HCEC 1CT (cell line): ENCODE results near the gene DOP1A.

Experiments used
- DNase-seq: peaks from one replicate; pipeline ENCODE4 v3.0.0-alpha.2; 2017

The DOP1A gene, protein sequence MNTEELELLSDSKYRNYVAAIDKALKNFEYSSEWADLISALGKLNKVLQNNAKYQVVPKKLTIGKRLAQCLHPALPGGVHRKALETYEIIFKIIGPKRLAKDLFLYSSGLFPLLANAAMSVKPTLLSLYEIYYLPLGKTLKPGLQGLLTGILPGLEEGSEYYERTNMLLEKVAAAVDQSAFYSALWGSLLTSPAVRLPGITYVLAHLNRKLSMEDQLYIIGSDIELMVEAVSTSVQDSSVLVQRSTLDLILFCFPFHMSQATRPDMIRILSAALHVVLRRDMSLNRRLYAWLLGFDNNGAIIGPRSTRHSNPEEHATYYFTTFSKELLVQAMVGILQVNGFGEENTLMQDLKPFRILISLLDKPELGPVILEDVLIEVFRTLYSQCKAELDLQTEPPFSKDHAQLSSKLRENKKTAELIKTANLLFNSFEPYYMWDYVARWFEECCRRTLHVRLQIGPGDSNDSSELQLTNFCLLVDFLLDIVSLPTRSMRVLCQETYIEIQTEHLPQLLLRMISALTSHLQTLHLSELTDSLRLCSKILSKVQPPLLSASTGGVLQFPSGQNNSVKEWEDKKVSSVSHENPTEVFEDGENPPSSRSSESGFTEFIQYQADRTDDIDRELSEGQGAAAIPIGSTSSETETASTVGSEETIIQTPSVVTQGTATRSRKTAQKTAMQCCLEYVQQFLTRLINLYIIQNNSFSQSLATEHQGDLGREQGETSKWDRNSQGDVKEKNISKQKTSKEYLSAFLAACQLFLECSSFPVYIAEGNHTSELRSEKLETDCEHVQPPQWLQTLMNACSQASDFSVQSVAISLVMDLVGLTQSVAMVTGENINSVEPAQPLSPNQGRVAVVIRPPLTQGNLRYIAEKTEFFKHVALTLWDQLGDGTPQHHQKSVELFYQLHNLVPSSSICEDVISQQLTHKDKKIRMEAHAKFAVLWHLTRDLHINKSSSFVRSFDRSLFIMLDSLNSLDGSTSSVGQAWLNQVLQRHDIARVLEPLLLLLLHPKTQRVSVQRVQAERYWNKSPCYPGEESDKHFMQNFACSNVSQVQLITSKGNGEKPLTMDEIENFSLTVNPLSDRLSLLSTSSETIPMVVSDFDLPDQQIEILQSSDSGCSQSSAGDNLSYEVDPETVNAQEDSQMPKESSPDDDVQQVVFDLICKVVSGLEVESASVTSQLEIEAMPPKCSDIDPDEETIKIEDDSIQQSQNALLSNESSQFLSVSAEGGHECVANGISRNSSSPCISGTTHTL (N-terminal part only)

GRCh38 chr6:83067448-83068439 lies at the start of gene DOP1A:
TSS of gene DOP1A (plus strand) at chr6:83067671. CDS start at chr6:83096978, 29,307 bp downstream.
- peak; percentile 95 for DNase-seq

DNA sequence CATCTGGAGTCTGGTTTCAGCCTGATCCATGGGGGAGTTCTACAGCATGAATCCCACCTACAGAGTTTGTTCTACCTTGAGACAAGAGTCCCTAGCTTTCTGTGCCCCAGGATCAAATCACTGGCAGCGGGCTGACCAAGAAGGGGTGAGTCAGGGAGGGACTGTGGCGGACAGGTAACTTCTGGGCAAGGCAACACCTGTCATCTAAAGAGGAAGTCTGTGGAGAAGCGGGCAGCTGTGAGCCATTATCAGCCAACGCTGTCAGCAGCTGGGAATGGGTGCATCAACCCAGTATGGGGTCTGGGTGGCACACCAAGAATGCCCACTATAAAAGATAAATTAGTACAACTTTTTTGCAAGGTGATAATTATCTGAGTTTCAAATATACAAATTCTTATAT lies 47.7 kb upstream of the DOP1A start:
- DNase-seq, result no peak

GRCh38 chr6:83031689-83032088 lies 35.8 kb upstream of the DOP1A start:
- no peak for DNase-seq

- DNase-seq, result no peak
These were observed 29.2 kb upstream of the DOP1A start for GRCh38 chr6:83038246-83038645.

- DNase-seq, result no peak
These were observed 24.9 kb upstream of the DOP1A start for GRCh38 chr6:83042467-83043053.

DNA sequence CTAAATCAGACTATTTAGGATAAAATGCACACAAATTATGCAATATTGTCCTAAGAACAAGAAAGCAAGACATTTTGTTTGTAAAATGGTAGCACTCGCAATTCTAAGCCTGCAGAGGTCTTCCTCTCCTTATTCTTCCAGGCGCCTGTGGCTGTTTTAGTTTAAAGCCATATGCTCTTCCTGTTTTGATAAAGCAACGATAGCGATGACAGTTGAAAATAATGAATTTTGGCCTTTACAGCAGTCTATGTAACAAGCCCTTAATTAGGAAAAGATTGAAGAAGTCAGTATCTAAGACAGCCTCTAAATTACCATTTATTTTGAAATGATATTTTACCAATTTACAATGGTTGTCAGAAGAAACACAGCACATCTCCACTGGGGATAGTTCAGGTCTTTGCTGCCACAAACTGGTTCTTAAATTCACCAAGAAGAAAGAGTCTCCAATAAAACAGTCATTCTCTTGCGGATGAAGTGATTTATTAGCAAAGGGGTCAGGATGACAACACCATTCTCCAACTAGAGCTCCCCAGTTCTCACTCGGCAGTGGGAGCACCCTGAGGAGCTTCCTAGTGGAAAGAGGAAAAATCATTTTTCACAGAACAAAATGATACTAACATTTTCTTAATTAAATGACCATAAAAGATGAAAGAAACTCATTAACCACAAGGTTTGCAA lies 23.2 kb upstream of the DOP1A start:
- no peak for DNase-seq

GRCh38 chr6:83047065-83047754 lies 20.3 kb upstream of the DOP1A start:
- no peak for DNase-seq

DNA sequence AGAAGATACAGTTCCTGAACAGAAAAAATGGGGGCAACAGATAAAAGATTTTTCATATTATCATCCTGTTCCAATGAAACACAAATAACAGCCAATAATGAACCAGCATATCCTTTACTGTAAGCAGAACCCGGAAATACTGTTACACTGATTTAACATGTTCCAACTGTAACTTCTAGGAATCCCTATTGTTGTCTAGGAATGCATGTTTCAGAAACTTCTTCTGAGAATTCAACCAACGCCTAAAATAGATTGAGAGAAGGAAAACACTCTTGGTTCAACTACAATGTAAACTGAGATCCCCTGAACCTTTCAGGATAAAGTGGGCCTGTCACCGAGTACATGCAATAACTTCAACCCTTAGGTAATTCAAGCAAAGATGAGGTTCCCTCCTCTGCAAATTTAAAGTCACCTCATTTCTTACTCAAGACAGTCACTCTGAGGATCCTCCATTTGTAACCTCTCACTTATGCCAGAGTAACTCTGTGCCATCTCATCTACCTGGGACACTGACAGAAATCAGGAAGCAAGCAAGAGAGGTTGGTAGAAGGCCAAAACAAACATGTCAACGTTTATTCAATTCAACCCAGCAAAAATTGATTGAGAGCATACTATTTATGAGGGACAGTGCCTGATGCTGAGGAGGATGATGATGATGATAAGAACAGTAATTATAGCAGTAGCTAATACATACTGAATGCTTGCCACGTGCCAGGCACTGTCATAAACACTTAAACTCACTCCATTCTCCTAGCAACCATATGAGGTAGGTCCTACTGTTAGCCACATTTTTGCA lies 15.9 kb upstream of the DOP1A start:
- no peak for DNase-seq

DNA sequence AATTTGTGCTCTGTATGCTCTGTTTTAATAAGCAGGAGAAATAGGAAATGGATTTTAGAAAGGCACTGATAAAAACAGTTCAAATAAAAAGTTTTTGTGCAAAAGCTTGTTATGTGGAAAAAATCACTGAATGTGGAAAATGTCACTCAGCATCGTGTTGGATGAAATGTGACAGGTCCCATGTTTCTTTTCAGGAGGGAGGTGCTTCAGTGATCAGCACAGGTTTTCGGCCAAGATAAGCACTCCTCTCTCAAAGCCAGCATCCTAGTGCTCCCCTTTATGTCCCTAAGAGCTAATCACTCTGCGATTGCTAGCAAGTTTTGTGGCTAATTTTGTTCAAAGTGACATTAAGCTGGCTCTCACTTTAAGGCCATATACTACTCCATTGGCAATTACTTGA lies 13.8 kb upstream of the DOP1A start:
- DNase-seq, result no peak

DNA sequence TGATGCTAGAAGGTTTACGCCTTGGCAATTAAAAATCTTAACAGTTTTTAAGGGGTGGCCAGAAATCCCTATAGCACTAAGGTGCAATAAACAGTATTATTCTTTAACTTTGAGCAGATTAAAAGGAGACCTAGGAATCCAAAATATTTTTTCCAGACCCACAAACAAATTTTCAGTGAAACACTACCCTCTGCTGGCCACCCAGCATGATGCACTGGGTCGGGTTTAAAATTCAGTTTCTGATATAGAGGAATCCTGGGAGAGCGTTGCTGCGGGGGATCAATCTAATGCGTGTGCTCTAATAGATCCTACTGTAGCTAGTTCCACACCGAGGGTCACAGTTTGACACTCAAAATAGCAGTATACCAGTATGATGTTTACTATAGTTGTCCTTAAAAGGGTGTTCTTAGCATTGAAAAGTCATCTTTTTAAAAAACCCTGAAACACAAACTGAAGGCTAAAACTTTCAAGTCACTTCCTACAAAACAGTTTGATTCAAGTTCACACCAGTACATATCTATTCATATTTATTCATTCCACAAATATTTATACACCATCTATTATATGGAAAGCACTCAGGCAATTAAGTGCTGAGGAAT lies 12.0 kb upstream of the DOP1A start:
- peak; percentile 43 for DNase-seq

DNA sequence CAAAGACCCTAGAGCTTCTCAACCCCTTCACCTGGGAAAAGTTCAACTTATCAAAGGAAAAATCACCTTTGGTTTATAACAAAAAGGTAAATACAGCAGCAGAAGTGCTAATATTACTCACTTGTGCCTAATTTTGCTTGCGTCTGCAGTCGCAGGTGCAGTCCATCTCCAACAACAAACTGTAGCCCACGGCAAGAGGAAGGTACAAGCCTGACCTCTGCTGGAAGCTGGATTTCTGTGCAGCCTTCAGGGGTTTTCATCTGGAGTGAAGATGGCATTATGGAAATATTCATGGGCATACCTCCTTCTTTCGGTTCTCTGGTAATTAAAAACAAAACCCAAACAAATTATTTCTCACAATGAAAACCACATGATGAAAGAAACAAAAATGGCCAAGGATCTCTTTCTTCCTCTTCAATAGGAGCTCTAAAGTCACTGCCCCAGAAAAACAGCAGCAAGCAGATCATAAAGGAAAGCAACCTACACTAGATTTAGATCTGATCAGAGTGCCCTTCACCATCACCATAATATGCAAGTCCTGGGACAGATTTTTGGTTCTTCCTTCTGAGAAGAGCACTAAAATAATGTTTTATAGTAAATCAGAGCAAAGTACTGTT lies 9.7 kb upstream of the DOP1A start:
- DNase-seq, result peak; percentile 36

- DNase-seq, result no peak
These were observed 6.3 kb upstream of the DOP1A start for GRCh38 chr6:83061190-83061589.

- peak; percentile 40 for DNase-seq
These were observed 5.2 kb upstream of the DOP1A start for GRCh38 chr6:83062225-83062624.

- peak; percentile 78 for DNase-seq
These were observed 1.8 kb upstream of the DOP1A start, which contains the start of gene UBE3D for GRCh38 chr6:83065511-83066192. TSS of gene UBE3D (minus strand) at chr6:83065841. CDS start at chr6:83065718, 123 bp downstream.

DNA sequence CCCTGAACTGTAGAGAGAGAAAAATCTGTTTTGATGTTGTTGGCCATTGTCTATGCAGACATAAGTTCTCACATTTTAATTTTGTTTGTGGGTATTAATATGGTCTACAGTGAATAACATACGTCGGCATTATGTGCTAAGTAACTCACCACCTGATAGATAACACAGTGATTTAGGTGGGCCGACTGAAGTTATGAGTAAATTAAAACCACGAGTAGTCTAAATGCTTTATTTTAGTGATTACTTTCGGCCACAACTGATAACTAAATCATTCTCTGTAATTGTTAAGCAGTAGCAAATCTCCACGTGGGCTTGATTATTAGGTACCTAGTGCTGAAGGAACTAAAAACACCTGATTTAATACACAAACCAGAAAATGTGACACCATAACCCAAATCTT lies 1.1 kb downstream of the DOP1A start:
- no peak for DNase-seq

DNA sequence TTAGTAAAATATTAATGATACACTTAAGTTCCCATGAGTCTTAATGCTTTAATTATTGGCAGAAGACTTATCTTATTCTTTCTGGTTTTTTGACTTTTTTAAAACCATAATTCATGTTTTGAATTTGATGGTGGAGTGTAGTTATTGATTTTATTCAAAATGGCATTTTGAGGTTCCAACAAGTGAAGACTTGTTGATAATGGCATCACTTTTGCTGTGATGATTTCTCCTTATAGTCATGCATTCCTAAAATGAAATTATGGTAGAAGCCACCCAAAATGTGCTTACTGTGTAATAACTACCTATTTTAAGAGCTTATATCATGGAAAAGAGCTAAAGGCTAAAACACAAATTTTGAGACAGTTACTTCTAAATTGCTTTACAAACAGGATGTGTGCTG lies 2.2 kb downstream of the DOP1A start:
- no peak for DNase-seq

- no peak for DNase-seq
These were observed 3.6 kb downstream of the DOP1A start for GRCh38 chr6:83071023-83071422.

GRCh38 chr6:83071707-83072106 lies 4.2 kb downstream of the DOP1A start:
- peak; percentile 24 for DNase-seq
